GM21515 (cell line): Measurements from ENCODE around the gene NRG2.

Experiments used
- ATAC-seq: cut with Tn5 transposase; IDR thresholded peaks from one replicate; pipeline ENCODE4 v1.9.1; 2021; ENCODE audit not compliant: unreplicated experiment

Gene NRG2

GRCh38 chr5:140042643-140043507 lies at the start of gene NRG2:
Gene NRG2 (minus strand): TSS chr5:140043299.
- peak; percentile 66 for ATAC-seq

GRCh38 chr5:140090251-140090650 lies 47.2 kb upstream of the NRG2 start:
- ATAC-seq: no peak

GRCh38 chr5:140084541-140084940 lies 41.4 kb upstream of the NRG2 start:
- no peak for ATAC-seq

GRCh38 chr5:140083650-140084049 lies 40.6 kb upstream of the NRG2 start:
- no peak for ATAC-seq

- no peak for ATAC-seq
Observed at GRCh38 chr5:140083120-140083519, 40.0 kb upstream of the NRG2 start.

GRCh38 chr5:140076788-140077187 lies 33.7 kb upstream of the NRG2 start:
- ATAC-seq: no peak

- no peak for ATAC-seq
Observed at GRCh38 chr5:140076142-140076541, 33.0 kb upstream of the NRG2 start.

GRCh38 chr5:140075371-140075770 lies 32.3 kb upstream of the NRG2 start:
- no peak for ATAC-seq

GRCh38 chr5:140073296-140073695 lies 30.2 kb upstream of the NRG2 start:
- no peak for ATAC-seq

GRCh38 chr5:140072812-140073211 lies 29.7 kb upstream of the NRG2 start:
- ATAC-seq: no peak

- no peak for ATAC-seq
Observed at GRCh38 chr5:140060816-140061215, 17.7 kb upstream of the NRG2 start.

- no peak for ATAC-seq
Observed at GRCh38 chr5:140058212-140058932, 15.3 kb upstream of the NRG2 start.

GRCh38 chr5:140056880-140057279 lies 13.8 kb upstream of the NRG2 start:
- no peak for ATAC-seq

GRCh38 chr5:140055152-140055551 lies 12.1 kb upstream of the NRG2 start:
- ATAC-seq: no peak

GRCh38 chr5:140054086-140054689 lies 11.1 kb upstream of the NRG2 start:
- no peak for ATAC-seq

- ATAC-seq: no peak
Observed at GRCh38 chr5:140051950-140052349, 8.9 kb upstream of the NRG2 start.

- no peak for ATAC-seq
Observed at GRCh38 chr5:140049713-140050112, 6.6 kb upstream of the NRG2 start.

- ATAC-seq: no peak
Observed at GRCh38 chr5:140049205-140049604, 6.1 kb upstream of the NRG2 start.

GRCh38 chr5:140044041-140044440 lies 942 bp upstream of the NRG2 start:
- no peak for ATAC-seq

GRCh38 chr5:140043508-140043872 lies 391 bp upstream of the NRG2 start:
- ATAC-seq: no peak

GRCh38 chr5:140042393-140042642 lies 781 bp downstream of the NRG2 start:
- ATAC-seq: no peak
